C4-2B (cell line): Measurements from ENCODE around the gene DIP2B.
A peak's percentile ranks its signal among the peaks of the same experiment; 100 is the strongest.

Source experiments
- H3K27ac ChIP-seq: fragments of 450-650 bp; 2 replicates; pipeline ENCODE4 v1.5.1; 2017
- CTCF ChIP-seq: fragments of 450-650 bp; conservative IDR thresholded peaks from 2 replicates; pipeline ENCODE4 v1.5.1; 2017; ENCODE audit warnings: mild to moderate bottlenecking
- ZFX ChIP-seq: fragments of 450-650 bp; IDR thresholded peaks from 2 replicates; pipeline ENCODE4 v1.6.1; 2017

The DIP2B gene

DNA sequence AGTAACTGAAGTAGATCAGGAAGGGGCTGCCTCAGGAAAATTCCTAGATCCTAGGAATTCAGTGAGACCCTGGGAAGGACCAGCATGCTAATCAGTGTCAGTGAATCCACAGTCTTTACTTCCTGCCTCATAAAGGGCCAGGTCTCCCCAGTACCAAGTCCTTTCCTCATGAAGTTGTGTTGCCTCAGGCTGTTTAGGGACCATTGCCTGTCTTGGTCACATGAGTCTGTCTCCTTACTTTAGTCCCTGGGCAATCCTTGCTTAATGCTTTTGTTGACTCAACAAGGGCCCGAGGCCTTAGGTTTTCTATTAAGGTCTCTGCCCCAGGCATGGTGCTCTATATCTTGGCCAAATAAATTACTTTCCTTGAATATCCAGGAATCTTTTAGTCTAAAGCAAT lies 243.0 kb downstream of the DIP2B start:
- no peak overlapping the region for H3K27ac ChIP-seq
- no peak for TF ChIP-seq CTCF
- no peak for TF ChIP-seq ZFX

- H3K27ac ChIP-seq: no peak overlapping the region
- TF ChIP-seq ZFX (no peak), CTCF (no peak)
Observed at GRCh38 chr12:50749459-50749882, 244.7 kb downstream of the DIP2B start.

GRCh38 chr12:50750366-50750765 lies 245.6 kb downstream of the DIP2B start:
- no peak overlapping the region for H3K27ac ChIP-seq
- TF ChIP-seq CTCF: no peak
- TF ChIP-seq ZFX: no peak

- no peak overlapping the region for H3K27ac ChIP-seq
- TF ChIP-seq ZFX (no peak), CTCF (no peak)
Observed at GRCh38 chr12:50751948-50752721, 247.3 kb downstream of the DIP2B start.

DNA sequence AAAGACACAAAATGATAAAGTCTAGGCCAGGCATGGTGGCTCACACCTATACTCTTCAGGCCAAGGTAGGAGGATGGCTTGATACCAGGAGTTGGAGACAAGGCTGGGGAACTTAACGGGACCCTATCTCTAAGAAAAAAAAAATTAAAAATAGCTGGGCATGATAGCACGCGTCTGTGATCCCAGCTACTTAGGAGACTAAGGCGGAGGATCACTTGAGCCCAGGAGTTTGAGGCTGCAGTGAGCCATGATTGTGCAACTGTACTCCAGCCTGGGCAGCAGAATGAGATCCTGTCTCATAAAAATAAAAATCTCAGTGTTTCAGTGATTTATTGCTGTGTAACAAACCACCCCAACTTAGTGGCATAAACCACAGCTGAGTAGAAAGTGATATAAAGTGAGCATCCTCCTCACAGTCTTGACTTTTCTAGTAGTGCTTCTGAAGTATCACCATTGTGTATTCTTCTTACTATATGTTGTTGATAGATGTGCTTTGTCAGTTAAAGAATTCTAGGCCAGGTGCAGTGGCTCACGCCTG lies 248.5 kb downstream of the DIP2B start:
- no peak overlapping the region for H3K27ac ChIP-seq
- TF ChIP-seq ZFX: no peak
- no peak for TF ChIP-seq CTCF

DNA sequence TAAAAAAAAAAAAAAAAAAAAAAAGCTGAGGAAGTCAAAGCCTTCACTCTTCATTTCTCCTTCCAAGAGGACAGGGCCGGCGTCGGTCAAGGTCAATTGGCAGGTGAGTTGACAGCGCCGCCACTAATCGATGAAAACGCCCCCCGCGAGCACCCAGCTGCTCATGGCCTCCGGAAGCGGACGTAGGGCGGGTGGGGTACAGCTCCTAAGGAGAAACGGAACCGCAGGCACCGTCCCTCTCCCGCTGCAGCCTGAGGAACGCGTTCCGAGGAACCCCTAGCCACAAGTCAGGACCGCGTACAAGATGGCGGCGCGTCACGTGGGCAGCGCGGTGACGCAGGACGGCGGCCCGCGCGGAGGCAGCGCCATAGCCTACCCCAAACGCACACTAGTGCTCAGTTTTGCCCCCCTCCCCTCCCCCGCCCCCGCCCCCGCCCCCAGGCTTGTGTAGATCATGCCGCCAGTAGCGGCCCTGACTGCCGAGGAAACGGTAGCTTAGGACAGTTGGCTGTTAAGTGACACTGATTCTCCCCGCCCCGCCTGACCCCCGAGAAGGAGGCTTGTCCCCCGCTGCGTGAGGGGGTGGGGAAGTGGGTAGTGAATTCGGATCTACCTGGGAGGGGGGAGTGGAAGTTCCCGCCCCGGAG lies 259.0 kb downstream of the DIP2B start, which contains the start of gene ATF1:
TSS of gene ATF1 (plus strand) at position 463 of the 647 bp plus-strand sequence. CDS start 16,045 bp downstream, outside the sequence.
- H3K27ac ChIP-seq: peak within 1 kb of the TSS; percentile 97
- no peak for TF ChIP-seq CTCF
- TF ChIP-seq ZFX: 0 out of 2 replicates have a peak, but pooled peaks have one; percentile 30
